GM19043 (cell line): Measurements from ENCODE around the gene PBLD.

Experiments used
- ATAC-seq: cut with Tn5 transposase; IDR thresholded peaks from one replicate; pipeline ENCODE4 v1.9.1; 2021; ENCODE audit warnings: low read depth; ENCODE audit not compliant: unreplicated experiment

Gene PBLD

GRCh38 chr10:68332259-68333057, at the start of gene PBLD:
Gene PBLD, minus strand, starts transcription at chr10:68332928. Its CDS starts 26,084 bp downstream, at chr10:68306844.
- no peak for ATAC-seq

GRCh38 chr10:68371604-68372003, 38.9 kb upstream of the PBLD start:
- ATAC-seq: no peak

GRCh38 chr10:68367121-68367520, 34.4 kb upstream of the PBLD start:
- no peak for ATAC-seq

DNA sequence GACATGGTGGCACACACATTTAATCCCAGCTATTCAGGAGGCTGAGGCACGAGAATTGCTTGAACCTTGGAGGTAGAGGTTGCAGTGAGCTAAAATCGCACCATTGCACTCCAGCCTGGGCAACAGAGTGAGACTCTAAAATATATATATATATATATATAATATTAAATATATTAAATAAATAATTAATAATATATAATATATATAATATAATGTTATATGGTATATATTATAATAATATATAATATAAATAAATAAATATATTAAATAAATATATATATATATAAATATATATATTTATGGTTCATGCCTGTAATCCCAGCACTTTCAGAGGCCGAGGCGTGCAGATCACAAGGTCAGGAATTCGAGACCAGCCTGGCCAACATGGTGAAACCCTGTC, 33.9 kb upstream of the PBLD start:
- no peak for ATAC-seq

GRCh38 chr10:68365611-68366010, 32.9 kb upstream of the PBLD start:
- ATAC-seq: no peak

DNA sequence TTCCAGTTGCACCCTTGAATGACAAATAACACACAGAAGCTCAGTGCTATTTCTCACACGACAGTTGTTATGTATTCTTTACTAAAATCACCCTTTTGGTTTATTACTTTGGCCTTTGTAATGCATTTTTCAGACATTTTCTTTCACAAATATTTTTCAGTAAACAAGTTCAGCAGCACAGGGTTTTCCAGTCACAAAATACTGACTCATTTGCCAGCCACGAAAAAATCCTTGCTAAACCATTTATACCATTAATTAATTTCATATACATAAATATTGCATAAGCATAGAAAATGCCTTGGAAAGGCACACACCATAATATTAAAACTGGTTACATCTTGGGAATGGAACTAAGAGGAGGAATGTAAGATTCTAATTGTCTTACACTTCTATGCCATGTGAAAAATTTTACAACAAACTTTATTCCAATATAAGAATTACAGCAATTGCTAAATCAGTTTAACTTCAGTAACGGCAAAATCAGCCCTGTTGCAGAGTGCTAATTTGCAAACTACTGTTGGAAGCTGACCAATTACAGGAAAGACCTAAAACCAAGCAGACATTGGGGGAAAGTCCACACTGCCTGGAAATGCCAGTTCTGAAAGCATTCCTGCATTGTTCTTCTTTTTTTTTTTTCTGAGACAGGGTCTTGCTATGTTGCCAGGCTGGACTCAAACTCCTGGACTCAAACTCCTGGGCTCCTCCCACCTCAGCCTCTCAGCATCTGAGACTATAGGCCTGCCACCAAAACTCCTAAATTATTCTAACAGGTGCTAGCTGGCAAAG, 31.6 kb upstream of the PBLD start:
- no peak for ATAC-seq

DNA sequence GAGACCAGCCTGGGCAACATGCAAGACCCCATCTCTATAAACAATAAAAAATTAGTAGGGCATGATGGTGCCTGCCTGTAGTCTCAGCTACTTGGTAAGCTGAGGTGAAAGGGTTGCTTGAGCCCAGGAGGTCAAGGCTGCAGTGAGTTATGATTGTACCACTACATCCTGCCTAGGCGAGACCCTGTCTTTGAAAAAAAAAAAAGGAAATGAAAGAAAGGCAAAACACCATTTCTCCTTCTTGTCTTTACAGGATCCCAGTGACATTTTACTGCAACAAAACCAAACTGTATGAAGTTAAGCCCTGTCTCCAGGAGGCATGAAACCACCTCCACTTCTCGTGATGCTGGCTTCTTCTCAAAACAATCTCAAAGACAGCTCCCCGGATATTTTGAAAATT, 29.9 kb upstream of the PBLD start:
- ATAC-seq: no peak

GRCh38 chr10:68359189-68359588, 26.5 kb upstream of the PBLD start:
- ATAC-seq: no peak

- ATAC-seq: no peak
These were observed 20.8 kb upstream of the PBLD start for GRCh38 chr10:68353537-68353936.

- ATAC-seq: no peak
These were observed 15.6 kb upstream of the PBLD start for GRCh38 chr10:68348265-68348741.

DNA sequence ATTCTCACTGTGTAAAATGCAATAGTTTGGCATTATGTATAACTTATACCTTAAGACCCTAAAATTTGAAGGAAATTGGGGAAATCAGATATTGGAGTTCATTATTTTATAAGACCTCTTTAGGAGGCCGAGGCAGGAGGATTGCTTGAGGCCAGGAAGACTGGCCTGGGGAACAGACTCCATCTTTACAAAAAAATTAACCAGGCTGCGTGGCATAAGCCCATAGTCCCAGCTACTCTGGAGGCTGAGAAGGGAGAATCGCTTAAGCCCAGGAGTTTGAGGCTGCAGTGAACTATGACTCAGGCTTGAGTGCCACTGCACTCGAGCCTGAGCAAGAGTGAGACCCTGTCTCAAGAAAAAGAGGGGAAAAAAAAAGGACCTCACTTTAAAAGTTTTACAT, 14.0 kb upstream of the PBLD start:
- no peak for ATAC-seq

GRCh38 chr10:68345621-68346020, 12.9 kb upstream of the PBLD start:
- ATAC-seq: no peak

GRCh38 chr10:68342909-68343516, 10.3 kb upstream of the PBLD start:
- no peak for ATAC-seq

DNA sequence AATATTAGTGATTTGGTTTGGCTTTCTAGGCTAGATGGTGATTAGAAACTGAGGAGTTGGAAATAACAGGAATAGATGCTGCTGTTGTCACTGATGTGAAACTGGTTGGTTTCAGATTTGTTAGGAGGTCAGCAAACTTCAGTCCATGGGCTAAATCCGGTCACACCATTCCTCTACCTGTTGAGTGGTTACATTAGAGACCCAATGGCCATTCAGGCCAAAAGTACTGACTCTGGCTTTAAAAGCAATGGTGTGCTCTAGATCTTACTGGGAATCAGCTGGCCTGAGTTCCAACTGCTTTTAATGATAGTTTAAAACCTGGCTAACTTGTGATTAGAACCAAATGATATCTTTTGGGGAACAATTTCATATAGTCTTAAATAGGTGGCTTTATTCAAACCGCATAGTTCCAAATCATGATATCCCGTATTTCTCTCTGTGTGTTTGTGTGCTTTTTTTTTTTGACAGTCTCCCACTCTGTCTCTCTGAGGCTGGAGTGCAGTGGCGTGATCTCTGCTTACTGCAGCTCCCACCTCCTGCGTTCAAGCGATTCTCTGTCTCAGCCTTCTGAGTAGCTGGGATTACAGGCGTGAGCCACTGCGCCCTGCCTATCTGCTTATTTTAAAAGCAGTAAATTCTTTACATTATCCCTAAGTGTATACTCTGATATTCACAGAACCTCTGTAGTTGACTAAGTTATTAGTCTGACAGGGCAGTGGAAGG, 7.8 kb upstream of the PBLD start:
- ATAC-seq: no peak

DNA sequence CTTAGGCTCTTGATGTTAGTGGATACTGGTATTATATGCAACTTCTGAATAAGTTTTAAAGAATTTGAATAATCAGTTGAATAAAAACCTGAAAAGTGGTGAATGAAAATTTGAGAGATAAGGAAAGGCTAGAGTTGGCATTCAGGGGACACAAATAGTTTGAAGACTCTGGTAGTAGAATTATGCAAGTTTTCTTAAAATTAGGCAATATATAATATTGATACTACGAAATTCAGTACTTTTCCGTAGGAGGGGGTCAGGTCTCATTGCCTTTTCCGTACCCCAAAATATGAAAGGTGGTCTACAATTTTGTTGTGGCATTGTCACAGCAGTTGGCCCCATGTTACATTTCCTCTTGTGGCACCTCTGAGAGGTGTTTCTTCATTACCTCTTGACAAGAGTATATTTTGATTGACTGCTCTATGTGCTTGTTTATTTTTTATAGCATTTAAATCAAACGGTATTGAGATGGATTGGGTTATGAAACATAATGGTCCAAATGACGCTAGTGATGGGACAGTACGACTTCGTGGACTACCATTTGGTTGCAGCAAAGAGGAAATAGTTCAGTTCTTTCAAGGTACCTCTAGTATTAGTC, 4.1 kb upstream of the PBLD start:
- ATAC-seq: no peak

DNA sequence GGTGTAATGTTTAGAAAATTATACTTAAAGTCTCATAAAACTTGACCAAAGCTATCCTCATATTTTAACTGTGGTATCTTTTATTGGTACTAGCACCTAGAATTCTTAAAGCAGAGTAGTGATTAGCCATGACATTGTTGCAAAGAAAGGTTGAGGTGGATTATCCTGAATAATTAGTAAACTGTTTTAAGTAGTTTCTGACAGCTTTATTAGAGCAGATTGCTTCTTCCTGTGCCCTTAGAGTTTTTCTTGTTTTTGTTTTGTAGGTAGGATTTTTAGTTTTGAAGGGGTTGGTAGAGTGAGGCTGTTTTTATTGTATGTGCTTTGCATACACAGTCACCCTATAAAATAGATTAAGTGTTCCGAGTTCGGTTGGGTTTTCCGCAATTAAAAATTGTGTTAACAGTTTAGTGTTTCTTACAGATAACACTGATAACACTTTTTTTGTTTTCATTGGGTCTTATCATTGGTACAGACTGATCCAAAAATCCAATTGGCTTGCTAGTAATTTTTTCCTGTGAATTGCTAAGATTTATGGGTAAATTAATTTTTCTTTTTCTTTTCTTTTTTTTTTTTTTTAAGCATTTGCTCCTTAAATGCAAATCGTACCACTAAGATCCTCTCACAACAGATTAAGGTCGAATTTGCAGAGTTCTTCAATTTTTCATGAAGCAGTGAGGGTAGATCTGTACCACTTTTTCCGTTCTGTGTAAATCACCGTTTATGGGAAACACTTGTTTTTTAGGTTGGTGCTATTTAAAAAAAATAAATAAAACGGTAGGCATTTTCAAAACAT, 2.1 kb upstream of the PBLD start:
- ATAC-seq: no peak

DNA sequence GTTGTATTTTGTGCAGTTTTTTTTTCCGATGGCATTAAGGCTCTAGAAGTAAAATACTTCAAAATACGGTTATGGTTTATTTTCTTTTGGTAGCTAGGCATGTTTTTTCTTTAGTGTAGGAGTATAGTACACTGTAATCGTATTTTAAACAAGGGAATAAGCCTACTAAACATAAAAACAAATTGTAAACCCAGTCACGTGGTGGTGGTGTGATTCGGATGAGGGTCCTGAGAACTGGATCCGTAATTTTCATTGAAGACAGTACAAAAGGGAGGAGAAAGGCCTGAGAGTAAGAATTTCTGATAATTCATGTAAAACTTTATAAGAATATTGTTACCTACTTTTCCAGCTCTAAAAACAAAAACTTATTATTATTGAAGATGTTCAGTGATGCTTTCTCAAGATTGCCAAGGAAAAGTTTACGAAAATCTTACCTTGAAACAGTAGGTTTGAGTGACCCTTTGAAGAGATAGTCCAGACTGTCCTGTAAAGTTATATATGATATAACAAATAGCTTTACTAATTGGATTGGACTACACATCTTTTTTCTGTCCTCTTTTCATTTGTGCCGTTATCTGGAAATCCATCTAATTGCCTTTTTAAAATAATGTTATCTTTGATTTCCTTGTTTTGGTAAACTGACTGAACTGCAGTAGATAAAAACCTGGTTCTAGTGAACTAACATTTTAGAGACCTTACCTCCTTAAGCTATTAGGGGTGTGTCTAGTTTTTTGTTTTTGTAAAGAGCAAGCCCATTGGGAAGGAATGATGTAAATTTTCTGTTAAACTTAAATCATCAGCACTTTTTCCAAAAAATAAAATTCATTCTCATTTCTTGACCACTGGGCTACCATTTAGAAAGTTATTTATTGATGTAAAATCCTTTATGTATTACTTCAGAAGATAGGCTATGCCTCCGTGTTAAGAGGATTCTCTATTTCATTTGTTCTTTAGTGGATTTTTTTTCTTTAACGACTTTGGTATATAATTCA, 1.0 kb upstream of the PBLD start:
- ATAC-seq: no peak

DNA sequence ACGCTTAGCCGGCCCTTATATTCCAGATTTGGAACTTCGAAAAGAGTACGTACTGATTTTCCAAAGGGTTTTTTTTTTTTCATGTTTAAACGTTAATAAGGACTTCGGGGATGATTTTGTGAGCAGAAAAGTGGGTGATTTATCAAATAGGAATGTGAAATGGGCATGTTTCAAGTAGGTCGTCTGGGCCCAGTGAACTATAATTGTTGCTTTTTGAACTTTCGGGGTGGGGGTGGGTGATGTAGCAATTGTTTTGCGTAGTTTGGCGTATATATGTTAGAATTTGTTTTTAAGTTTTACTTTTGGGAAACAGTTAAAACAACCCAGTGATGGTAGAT, 299 bp upstream of the PBLD start:
- ATAC-seq: no peak
